GM21360 (cell line): ENCODE results near the gene PPP2R2D.
A peak's percentile ranks its signal among the peaks of the same experiment; 100 is the strongest.
"Not testable (repeated sequence)": the region's sequence is repeated elsewhere in the genome, so short reads cannot be mapped to it uniquely, and the experiment has no call there.

Source experiments
- ATAC-seq: cut with Tn5 transposase; IDR thresholded peaks from one replicate; pipeline ENCODE4 v1.9.1; 2021; ENCODE audit warnings: mild to moderate bottlenecking, moderate library complexity; ENCODE audit not compliant: unreplicated experiment

PPP2R2D gene

DNA sequence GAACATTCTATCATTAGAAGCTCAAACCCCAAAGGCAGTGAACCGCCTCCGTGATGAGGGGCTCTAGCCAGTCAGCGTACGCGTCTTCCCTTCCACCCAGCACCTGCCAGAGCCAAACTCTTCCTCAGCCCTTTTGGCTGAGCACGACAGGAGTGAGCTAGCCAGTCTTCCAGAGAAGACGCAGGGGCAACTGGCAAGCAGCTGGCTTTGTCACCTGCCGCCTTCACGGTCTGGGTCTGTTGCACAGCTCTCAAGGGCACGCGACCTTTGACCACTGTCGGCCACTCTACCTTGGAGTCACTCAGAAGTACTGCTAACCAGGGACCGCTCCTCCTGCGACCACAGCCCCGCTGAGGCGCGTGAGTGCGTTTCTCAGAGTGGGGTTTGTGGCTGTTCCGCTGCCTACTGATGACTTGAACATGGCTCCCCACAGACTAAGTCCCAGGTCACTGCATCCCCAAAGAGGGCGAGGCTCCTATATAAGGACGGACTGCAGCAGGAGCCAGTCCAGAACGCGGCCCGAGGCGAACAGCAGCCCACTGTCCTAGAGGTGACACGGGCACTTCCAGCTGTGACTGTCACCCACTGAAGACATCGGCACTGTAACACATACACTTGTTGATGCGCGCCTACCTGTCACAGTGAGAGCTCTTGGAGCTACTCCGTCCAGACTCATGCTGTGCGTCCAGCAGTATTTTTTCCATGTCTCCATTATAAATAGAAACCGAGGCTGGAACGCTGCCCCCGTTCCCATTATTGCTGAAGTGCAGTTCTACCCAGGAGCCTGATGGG lies 72.5 kb downstream of the PPP2R2D start:
- no peak for ATAC-seq

- no peak for ATAC-seq
These were observed 73.4 kb downstream of the PPP2R2D start for GRCh38 chr10:131974034-131974817.

- no peak for ATAC-seq
These were observed 74.2 kb downstream of the PPP2R2D start for GRCh38 chr10:131975003-131975402.

- ATAC-seq = no peak
These were observed 75.0 kb downstream of the PPP2R2D start for GRCh38 chr10:131975796-131976195.

DNA sequence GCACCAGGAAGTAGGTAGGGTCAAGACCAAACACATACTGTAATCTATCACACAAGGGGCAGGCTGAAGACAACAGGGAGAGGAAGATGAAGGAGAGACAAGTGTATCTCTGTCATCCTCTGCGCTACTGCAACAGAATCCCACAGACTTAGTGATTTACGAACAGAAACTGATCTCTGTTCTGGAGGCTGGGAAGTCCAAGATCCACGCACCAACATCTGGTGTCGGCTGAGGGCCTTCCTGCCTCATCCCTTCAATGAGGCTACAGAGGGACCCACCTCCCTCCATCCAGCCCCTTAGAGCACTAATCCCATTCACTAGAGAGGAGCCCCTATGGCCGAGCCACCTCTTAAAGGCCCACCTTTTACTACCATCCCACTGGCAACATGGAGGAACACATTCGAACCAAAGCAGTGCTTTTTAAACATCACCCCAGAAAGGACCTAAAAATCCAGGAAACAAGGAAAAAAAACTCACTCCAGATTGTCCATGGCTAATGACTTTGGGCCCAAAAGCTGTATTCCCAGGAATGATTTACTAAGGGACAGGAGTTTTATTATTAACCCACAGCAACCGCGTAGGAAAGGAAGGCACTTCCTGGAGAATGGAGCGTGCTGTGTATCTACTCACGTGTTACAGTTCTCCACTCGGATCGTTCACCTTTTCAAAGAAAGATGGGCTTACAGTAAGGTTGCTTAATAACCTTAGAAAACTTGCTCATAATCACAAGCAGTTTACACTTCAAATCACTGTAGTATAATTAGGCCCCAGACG lies 76.7 kb downstream of the PPP2R2D start:
- no peak for ATAC-seq

DNA sequence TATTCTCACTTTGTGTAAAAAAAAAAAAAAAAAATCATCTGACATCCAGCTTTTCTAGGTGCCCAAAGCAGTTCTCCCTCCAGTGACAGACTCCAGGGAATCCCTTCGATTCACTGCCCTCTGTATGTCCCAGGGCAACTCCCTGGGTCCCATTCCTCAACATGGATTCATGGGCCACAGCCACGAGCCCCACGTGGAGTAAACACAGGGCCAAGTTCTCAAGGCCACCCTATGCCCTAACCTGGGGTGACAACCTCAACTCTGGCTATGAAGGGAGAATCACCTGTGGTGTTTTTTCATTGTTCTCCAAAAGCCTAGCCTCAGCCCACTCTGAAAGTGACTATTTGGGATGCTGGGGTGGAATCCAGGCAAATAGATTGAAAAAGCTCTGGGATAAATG lies 77.6 kb downstream of the PPP2R2D start:
- no peak for ATAC-seq

GRCh38 chr10:131978851-131979250 lies 78.0 kb downstream of the PPP2R2D start:
- ATAC-seq = no peak

- no peak for ATAC-seq
These were observed 78.5 kb downstream of the PPP2R2D start for GRCh38 chr10:131979336-131979735.

- no peak for ATAC-seq
These were observed 79.0 kb downstream of the PPP2R2D start for GRCh38 chr10:131979821-131980270.

DNA sequence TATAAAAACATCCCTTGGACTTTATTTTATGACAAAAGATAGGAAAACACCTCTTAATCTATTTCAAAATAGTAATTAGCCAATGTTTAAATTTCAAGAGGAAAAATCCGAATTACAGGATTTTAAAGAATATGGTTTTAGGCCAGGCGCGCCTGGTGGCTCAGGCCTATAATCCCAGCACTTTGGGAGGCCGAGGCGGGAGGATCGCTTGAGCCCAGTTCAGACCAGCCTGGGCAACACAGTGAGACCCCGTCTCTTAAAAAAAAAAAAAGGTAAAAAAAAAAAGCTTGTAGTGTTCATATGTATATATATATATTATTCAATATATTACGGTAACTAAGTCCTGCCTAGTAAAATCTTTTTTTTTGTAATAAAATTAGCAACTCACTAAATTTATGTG lies 79.5 kb downstream of the PPP2R2D start:
- ATAC-seq = no peak

GRCh38 chr10:131980761-131981428 lies 80.1 kb downstream of the PPP2R2D start:
- ATAC-seq = no peak

- peak; percentile 93 for ATAC-seq
These were observed 80.8 kb downstream of the PPP2R2D start, which contains the start of gene BNIP3 for GRCh38 chr10:131981429-131982184. BNIP3 (minus strand) TSS chr10:131981923; CDS start chr10:131981806, 117 bp downstream.

GRCh38 chr10:131982185-131982756 lies 81.5 kb downstream of the PPP2R2D start:
- peak; percentile 18 for ATAC-seq

GRCh38 chr10:131982796-131983195 lies 82.0 kb downstream of the PPP2R2D start:
- ATAC-seq = no peak

GRCh38 chr10:131983780-131984179 lies 83.0 kb downstream of the PPP2R2D start:
- ATAC-seq = no peak

DNA sequence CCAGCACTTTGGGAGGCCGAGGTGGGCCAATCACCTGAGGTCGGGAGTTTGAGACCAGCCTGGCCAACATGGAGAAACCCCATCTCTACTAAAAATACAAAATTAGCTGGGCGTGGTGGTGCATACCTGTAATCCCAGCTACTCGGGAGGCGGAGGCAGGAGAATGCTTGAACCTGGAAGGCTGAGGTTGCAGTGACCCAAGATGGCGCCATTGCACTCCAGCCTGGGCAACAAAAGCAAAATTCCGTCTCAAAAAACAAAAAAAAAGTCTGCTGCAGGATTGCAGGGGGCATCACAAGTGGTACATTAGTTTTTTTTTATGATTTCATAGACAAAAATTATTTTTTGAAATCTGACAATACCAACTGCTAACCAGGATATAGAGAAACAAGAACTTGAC lies 86.0 kb downstream of the PPP2R2D start:
- ATAC-seq = not testable (repeated sequence)

DNA sequence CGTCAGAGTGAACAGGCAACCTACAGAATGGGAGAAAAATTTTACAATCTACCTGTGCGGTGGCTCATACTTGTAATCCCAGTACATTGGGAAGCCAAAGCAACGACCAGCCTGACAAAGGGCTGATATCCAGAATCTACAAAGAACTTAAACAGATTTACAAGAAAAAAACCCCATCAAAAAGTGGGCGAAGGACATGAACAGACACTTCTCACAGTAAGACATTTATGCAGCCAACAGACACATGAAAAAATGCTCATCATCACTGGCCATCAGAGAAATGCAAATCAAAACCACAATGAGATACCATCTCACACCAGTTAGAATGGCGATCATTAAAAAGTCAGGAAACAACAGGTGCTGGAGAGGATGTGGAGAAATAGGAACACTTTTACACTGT lies 86.5 kb downstream of the PPP2R2D start:
- ATAC-seq = not testable (repeated sequence)

- ATAC-seq = not testable (repeated sequence)
These were observed 87.0 kb downstream of the PPP2R2D start for GRCh38 chr10:131987786-131988185.

DNA sequence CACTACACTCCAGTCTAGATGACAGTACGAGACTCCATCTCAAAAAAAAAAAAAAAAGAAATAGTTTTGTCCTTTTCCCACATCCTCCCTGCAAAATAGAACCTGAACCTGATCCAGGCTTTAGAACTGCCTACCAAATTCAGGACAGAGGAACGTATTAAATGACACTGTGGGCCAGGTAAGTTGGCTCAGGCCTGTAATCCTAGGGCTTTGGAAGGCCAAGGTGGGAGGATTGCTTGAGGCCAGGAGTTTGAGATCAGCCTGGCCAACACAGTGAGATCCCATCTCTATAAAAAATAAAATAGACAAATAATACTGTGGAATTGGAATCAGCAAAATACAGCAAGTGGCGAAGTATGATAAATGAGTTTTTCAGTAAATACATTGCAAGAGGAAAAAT lies 90.9 kb downstream of the PPP2R2D start:
- ATAC-seq = no peak

DNA sequence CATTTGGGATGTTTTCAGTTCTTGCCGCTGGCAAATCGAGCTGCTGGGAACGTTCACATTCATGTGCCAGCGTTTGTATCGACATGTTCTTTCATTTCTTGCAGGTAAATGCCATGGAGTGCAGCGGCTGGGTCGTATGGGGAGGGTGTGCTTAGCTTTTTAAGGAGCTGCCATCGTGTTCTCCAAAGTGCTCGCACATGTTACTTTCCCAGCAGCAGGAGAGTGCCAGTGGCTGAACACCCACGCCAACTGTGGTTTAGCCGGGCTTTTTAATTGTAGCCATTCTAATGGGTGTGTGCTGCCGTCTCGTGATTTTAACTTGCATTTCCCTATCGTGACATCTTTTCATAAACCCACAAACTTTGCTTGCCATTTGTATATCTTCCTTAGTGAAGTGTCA lies 92.5 kb downstream of the PPP2R2D start:
- ATAC-seq = no peak
